Testis (tissue), 2 donors: ENCODE data around the gene FBXO33.
"Not testable (repeated sequence)": the region's sequence is repeated elsewhere in the genome, so short reads cannot be mapped to it uniquely, and the experiment has no call there.

Source experiments
- POLR2A ChIP-seq: fragments of 450-650 bp; IDR thresholded peaks from one replicate; pipeline ENCODE4 v1.6.1; 2017; ENCODE audit warnings: antibody characterized with exemption, mild to moderate bottlenecking, moderate library complexity
- TF ChIP-seq, protein P1 (sequence below), 3 experiments: fragments of 450-650 bp in 2 of 3; fragments of 200-600 bp in 1 of 3; sonication (generic) in 1 of 3; IDR thresholded peaks; one replicate each; pipeline ENCODE4 v1.5.1; 2016 to 2019; ENCODE audit warnings: antibody characterized with exemption in 3 of 3, mild to moderate bottlenecking in 2 of 3, moderate library complexity in 1 of 3

DNA sequence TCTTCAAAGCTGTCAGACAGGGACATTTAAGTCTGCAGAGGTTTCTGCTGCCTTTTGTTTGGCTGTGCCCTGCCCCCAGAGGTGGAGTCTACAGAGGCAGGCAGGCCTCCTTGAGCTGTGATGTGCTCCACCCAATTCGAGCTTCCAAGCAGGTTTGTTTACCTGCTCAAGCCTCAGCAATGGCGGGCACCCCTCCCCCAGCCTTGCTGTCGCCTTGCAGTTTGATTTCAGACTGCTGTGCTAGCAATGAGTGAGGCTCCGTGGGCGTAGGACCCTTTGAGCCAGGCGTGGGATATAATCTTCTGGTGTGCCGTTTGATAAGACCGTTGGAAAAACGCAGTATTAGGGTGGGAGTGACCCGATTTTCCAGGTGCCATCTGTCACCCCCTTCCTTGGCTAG is 73.2 kb downstream of the FBXO33 start:
- TF ChIP-seq POLR2A = not testable (repeated sequence)
- TF ChIP-seq, protein P1, sequence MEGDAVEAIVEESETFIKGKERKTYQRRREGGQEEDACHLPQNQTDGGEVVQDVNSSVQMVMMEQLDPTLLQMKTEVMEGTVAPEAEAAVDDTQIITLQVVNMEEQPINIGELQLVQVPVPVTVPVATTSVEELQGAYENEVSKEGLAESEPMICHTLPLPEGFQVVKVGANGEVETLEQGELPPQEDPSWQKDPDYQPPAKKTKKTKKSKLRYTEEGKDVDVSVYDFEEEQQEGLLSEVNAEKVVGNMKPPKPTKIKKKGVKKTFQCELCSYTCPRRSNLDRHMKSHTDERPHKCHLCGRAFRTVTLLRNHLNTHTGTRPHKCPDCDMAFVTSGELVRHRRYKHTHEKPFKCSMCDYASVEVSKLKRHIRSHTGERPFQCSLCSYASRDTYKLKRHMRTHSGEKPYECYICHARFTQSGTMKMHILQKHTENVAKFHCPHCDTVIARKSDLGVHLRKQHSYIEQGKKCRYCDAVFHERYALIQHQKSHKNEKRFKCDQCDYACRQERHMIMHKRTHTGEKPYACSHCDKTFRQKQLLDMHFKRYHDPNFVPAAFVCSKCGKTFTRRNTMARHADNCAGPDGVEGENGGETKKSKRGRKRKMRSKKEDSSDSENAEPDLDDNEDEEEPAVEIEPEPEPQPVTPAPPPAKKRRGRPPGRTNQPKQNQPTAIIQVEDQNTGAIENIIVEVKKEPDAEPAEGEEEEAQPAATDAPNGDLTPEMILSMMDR (IDR thresholded peaks at IDR 0.05) = not testable (repeated sequence)
